Measurements from ENCODE around the gene BMP7. TPM values are rescaled to one million over a fixed set of nuclear protein-coding genes. Genes with fewer than 3 reads are reported as not detected.

The BMP7 gene
- total RNA-seq, 2 donors from 2014 or later = not detected

DNA sequence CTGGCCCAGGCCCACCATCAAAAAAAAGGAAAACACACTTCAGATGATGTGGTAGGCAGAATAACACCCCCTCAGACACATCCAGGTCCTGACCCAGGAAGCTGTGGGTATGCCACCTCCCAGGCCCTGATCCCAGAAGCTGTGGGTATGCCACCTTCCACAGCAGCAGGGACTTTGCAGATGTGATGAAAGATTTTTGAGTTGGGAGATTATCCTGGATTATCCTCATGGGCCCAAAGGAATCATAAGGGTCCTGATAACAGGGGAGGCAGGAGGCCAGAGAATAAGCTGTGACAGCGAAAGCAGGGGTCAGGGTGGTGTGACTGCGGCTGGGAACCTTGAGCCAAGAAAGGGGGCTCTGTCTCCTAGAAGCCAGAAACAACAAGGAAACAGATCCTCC is 55.0 kb downstream of the BMP7 start:
- no peak for ATAC-seq
- peaks cover 43% of the 10 kb centered on the region for H3K27me3 Mint-ChIP-seq

DNA sequence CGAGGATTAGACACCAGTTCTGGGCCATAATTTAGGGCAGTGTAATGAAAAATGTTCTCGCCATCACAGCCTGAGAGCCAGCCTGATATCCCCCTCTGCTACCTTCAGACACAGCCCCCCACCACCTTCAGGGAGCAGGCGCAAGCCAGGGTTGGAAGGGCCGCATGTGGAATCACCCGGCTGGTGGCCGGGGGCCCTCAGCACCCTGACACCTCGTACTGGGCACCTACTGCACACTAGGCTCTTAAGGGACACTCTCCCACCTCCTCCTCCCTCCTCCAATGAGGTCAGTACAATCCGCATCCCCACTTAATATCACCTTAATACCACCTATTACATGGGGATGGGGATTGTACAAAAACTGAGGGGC is 55.5 kb downstream of the BMP7 start:
- ATAC-seq (no peak), DNase-seq (no peak)
- Mint-ChIP-seq H3K27ac (no peak overlapping the region), H3K4me1 (no peaks in the 10 kb centered on the region), H3K36me3 (ENCODE audit: low read depth) (no peaks in the 10 kb centered on the region), H3K27me3 (peaks cover 40% of the 10 kb centered on the region), H3K4me3 (no peak overlapping the region)
- no peaks in the 10 kb centered on the region for H3K9me3 ChIP-seq (ENCODE audit: control insufficient read depth, low read length, poor library complexity, severe bottlenecking)

More for the DNA sequence above, 55.0 kb downstream of the BMP7 start:
- no peaks in the 10 kb centered on the region for H3K9me3 ChIP-seq (ENCODE audit: control insufficient read depth, low read length, poor library complexity, severe bottlenecking)
- DNase-seq = no peak
- H3K4me3 Mint-ChIP-seq = no peak overlapping the region
- H3K27ac Mint-ChIP-seq = no peak overlapping the region
- H3K4me1 Mint-ChIP-seq = no peaks in the 10 kb centered on the region
- no peaks in the 10 kb centered on the region for H3K36me3 Mint-ChIP-seq (ENCODE audit: low read depth)

DNA sequence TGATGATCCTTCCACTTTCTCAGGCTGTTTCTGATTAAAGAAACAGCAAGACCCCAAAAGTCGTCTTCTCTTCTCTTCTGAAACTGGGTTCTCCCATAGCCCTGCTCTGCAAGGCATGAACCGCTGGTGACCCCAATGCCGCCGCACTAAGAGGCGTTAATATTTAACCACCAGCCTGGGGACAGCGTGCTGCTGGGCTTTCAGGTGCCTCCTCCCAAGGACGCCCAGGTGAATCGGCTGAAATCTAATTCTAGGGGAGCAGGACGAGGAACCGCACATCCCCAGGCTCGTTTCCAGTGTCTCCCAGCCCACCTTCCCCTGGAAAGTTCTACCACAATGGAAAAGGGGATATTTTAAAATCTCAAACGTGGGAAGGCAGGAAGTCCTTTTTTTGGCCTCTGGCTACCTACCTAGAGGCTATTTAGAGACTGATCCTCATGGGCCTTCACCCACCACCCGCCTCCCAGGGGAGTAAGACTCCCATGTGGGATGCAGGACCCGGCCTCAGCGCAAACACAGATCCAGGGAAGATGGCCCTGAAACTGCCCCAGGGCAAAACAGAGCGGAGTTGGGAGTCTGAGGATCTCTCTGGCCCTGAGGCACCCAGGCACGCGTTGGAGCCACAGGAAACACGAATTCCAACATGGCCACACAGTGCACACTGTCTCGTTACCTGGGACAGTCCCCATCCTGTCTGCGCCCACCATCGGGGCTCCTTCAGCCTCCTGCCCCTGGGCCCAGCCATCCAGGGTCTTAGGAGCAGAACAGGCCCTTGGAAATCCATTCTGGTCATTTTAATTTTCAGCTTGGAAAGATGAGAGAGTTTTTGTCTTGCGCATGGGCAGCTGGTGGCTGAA is 56.2 kb downstream of the BMP7 start:
- Mint-ChIP-seq H3K4me1 (no peaks in the 10 kb centered on the region), H3K27me3 (peaks cover 44% of the 10 kb centered on the region), H3K36me3 (ENCODE audit: low read depth) (no peaks in the 10 kb centered on the region), H3K4me3 (no peak overlapping the region), H3K27ac (no peak overlapping the region)
- ATAC-seq = no peak
- DNase-seq = no peak
- no peaks in the 10 kb centered on the region for H3K9me3 ChIP-seq (ENCODE audit: control insufficient read depth, low read length, poor library complexity, severe bottlenecking)

- H3K9me3 ChIP-seq (ENCODE audit: control insufficient read depth, low read length, poor library complexity, severe bottlenecking) = no peaks in the 10 kb centered on the region
- Mint-ChIP-seq H3K27me3 (peaks cover 45% of the 10 kb centered on the region), H3K4me1 (no peaks in the 10 kb centered on the region), H3K4me3 (no peak overlapping the region), H3K27ac (no peak overlapping the region), H3K36me3 (ENCODE audit: low read depth) (no peaks in the 10 kb centered on the region)
- ATAC-seq (no peak), DNase-seq (no peak)
Measured at GRCh38 chr20:57209413-57209812, 57.0 kb downstream of the BMP7 start.

DNA sequence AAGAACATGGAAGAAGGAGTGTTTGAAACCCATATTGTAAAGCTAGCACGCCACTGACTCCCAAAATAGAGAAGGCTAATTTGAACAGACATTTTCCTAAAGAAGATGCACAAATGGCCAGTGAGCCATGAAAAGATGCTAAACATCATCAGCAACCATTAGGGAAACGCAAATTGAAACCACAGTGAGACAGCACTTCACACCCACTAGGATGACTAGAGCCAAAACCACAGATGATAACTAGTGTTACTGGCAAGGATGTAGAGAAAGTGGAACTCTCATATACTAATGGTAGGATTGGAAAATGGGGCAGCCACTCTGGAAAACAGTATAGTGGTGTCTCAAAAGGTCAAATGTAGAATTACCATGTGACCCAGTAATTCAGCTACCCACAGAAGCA is 58.2 kb downstream of the BMP7 start:
- peaks cover 38% of the 10 kb centered on the region for H3K27me3 Mint-ChIP-seq
- no peak overlapping the region for H3K4me3 Mint-ChIP-seq
- no peaks in the 10 kb centered on the region for H3K4me1 Mint-ChIP-seq
- no peak overlapping the region for H3K27ac Mint-ChIP-seq
- ATAC-seq (no peak), DNase-seq (no peak)
- H3K36me3 Mint-ChIP-seq (ENCODE audit: low read depth) = no peaks in the 10 kb centered on the region
- H3K9me3 ChIP-seq (ENCODE audit: control insufficient read depth, low read length, poor library complexity, severe bottlenecking) = no peaks in the 10 kb centered on the region

- no peaks in the 10 kb centered on the region for H3K9me3 ChIP-seq (ENCODE audit: control insufficient read depth, low read length, poor library complexity, severe bottlenecking)
- DNase-seq (no peak), ATAC-seq (no peak)
- no peak overlapping the region for H3K4me3 Mint-ChIP-seq
- H3K27me3 Mint-ChIP-seq = peaks cover 32% of the 10 kb centered on the region
- no peaks in the 10 kb centered on the region for H3K4me1 Mint-ChIP-seq
- no peaks in the 10 kb centered on the region for H3K36me3 Mint-ChIP-seq (ENCODE audit: low read depth)
- H3K27ac Mint-ChIP-seq = no peak overlapping the region
Measured at GRCh38 chr20:57207251-57207650, 59.2 kb downstream of the BMP7 start.

GRCh38 chr20:57205606-57206219 is 60.7 kb downstream of the BMP7 start:
- no peaks in the 10 kb centered on the region for H3K4me1 Mint-ChIP-seq
- no peak for DNase-seq
- H3K4me3 Mint-ChIP-seq = no peak overlapping the region
- H3K27me3 Mint-ChIP-seq = peaks cover 25% of the 10 kb centered on the region
- H3K36me3 Mint-ChIP-seq (ENCODE audit: low read depth) = no peaks in the 10 kb centered on the region
- ATAC-seq = no peak
- no peaks in the 10 kb centered on the region for H3K9me3 ChIP-seq (ENCODE audit: control insufficient read depth, low read length, poor library complexity, severe bottlenecking)
- no peak overlapping the region for H3K27ac Mint-ChIP-seq

GRCh38 chr20:57203986-57204385 is 62.5 kb downstream of the BMP7 start:
- Mint-ChIP-seq H3K4me1 (no peaks in the 10 kb centered on the region), H3K4me3 (no peak overlapping the region), H3K27me3 (peaks cover 22% of the 10 kb centered on the region), H3K27ac (no peak overlapping the region), H3K36me3 (ENCODE audit: low read depth) (no peaks in the 10 kb centered on the region)
- ATAC-seq (no peak), DNase-seq (no peak)
- H3K9me3 ChIP-seq (ENCODE audit: control insufficient read depth, low read length, poor library complexity, severe bottlenecking) = no peaks in the 10 kb centered on the region

GRCh38 chr20:57203204-57203603 is 63.2 kb downstream of the BMP7 start:
- Mint-ChIP-seq H3K4me3 (no peak overlapping the region), H3K27ac (no peak overlapping the region), H3K27me3 (peaks cover 22% of the 10 kb centered on the region), H3K36me3 (ENCODE audit: low read depth) (no peaks in the 10 kb centered on the region), H3K4me1 (no peaks in the 10 kb centered on the region)
- no peak for ATAC-seq
- DNase-seq = no peak
- H3K9me3 ChIP-seq (ENCODE audit: control insufficient read depth, low read length, poor library complexity, severe bottlenecking) = no peaks in the 10 kb centered on the region

DNA sequence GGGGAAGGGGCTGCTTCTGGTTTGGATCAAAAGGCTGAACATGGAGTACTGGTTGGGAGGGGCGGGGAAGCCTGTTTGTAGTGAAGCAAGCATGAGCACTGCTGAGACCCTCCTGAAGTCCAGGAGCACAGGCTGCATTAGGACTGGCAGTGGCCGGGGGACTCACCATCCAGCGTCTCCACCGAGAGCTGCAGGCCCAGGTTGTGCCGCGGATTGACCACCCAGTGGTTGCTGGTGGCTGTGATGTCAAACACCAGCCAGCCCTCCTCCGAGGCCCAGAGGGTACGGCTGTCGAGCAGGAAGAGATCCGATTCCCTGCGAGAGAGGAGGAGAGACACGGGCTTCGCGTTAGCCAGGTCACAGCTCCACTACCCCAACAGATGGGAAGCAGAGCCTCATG is 64.1 kb downstream of the BMP7 start:
- Mint-ChIP-seq H3K27me3 (peaks cover 22% of the 10 kb centered on the region), H3K36me3 (ENCODE audit: low read depth) (no peaks in the 10 kb centered on the region), H3K27ac (no peak overlapping the region), H3K4me1 (no peaks in the 10 kb centered on the region), H3K4me3 (no peak overlapping the region)
- no peaks in the 10 kb centered on the region for H3K9me3 ChIP-seq (ENCODE audit: control insufficient read depth, low read length, poor library complexity, severe bottlenecking)
- ATAC-seq (no peak), DNase-seq (no peak)

GRCh38 chr20:57200882-57201695 is 65.4 kb downstream of the BMP7 start:
- Mint-ChIP-seq H3K4me3 (no peak overlapping the region), H3K36me3 (ENCODE audit: low read depth) (no peaks in the 10 kb centered on the region), H3K27me3 (peaks cover 22% of the 10 kb centered on the region), H3K27ac (no peak overlapping the region), H3K4me1 (no peaks in the 10 kb centered on the region)
- DNase-seq (no peak), ATAC-seq (no peak)
- H3K9me3 ChIP-seq (ENCODE audit: control insufficient read depth, low read length, poor library complexity, severe bottlenecking) = no peaks in the 10 kb centered on the region

DNA sequence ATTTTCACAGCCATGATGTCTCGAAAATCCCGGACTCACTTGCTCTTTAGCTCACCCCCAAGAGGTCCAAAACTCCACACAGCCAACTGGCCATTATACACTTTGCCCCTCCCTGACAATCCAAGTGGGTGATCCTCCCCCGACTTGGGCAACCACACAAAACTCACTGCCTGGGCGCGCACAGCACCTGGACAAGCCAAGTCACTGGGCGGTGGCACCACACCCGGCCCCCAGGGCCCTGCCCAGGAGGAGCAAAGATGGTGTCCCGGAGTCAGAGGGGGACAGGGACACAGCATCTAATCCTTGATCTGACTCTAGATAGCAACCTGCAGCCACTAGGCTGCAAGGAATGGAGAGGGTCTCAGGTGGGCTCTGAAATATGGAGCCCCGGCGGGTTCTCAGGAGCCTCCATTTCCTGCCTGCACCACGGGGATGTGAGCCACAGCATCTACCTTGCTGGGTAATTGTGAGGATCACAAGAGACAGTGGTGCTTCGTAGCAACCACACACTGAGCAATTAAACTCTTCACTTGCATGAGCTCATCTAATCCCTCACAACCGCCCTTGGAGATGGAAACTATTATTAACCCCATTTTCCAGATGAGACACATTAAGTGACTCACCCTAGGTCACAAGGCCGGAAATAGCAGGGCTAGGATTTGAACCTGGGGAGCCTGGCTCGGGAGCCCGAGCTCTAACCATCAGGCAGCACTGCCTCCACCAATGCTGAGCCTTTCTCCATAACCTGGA is 66.6 kb downstream of the BMP7 start:
- H3K36me3 Mint-ChIP-seq (ENCODE audit: low read depth) = no peaks in the 10 kb centered on the region

More for the DNA sequence above, 66.6 kb downstream of the BMP7 start:
- ATAC-seq (no peak), DNase-seq (no peak)
- Mint-ChIP-seq H3K4me3 (no peak overlapping the region), H3K27ac (no peak overlapping the region), H3K27me3 (peaks cover 22% of the 10 kb centered on the region), H3K4me1 (no peaks in the 10 kb centered on the region)
- H3K9me3 ChIP-seq (ENCODE audit: control insufficient read depth, low read length, poor library complexity, severe bottlenecking) = no peaks in the 10 kb centered on the region

All from T-helper 17 cell (primary cell).